DOHH2 (cell line): ENCODE results near the gene PSMA3.

ENCODE experiments used
- EZH2phosphoT487 ChIP-seq: fragments of 200-600 bp; sonication (generic); IDR thresholded peaks from 2 replicates; pipeline ENCODE4 v1.6.1; 2017; ENCODE audit warnings: borderline replicate concordance, mild to moderate bottlenecking, antibody characterized with exemption, low read length, moderate library complexity, mixed read lengths
- TF ChIP-seq, protein P1 (sequence below): fragments of 200-600 bp; sonication (generic); IDR thresholded peaks from one replicate; pipeline ENCODE4 v1.5.1; 2014; ENCODE audit warnings: antibody characterized with exemption, mild to moderate bottlenecking, low read depth, low read length; ENCODE audit not compliant: poor library complexity, severe bottlenecking

DNA sequence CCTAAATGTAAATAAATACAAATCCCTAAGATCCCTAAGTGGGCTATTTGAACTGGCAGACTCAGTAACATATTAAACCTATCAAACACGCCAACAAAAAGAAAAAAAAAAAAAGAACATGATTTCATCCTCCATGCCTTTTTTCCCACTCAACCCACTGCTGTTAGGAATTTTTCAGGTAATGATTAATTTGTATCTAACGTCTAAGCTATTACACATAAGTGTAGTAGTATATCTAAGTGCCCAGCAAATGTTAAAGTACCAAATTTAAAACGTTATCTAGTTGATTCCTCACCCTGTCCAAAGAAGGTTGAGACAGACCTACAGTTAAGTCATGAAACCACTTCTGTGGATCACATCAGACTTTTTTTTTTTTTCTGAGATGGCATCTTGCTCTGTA, 37.3 kb downstream of the PSMA3 start:
- TF ChIP-seq, protein P1, sequence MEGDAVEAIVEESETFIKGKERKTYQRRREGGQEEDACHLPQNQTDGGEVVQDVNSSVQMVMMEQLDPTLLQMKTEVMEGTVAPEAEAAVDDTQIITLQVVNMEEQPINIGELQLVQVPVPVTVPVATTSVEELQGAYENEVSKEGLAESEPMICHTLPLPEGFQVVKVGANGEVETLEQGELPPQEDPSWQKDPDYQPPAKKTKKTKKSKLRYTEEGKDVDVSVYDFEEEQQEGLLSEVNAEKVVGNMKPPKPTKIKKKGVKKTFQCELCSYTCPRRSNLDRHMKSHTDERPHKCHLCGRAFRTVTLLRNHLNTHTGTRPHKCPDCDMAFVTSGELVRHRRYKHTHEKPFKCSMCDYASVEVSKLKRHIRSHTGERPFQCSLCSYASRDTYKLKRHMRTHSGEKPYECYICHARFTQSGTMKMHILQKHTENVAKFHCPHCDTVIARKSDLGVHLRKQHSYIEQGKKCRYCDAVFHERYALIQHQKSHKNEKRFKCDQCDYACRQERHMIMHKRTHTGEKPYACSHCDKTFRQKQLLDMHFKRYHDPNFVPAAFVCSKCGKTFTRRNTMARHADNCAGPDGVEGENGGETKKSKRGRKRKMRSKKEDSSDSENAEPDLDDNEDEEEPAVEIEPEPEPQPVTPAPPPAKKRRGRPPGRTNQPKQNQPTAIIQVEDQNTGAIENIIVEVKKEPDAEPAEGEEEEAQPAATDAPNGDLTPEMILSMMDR: no peak
- no peak for TF ChIP-seq EZH2phosphoT487
